ENCODE data around the gene PRKRA.

GRCh38 chr2:178412047-178412446 lies 38.9 kb downstream of the PRKRA start:
- TF ChIP-seq CTCF (IDR thresholded peaks at IDR 0.05; ENCODE audit: insufficient read depth, low read length, poor library complexity, severe bottlenecking) (no peak), EZH2phosphoT487 (conservative IDR thresholded peaks at IDR 0.05; ENCODE audit: low read length) (no peak)
